HepG2 (cell line): ENCODE data around the gene NDUFB11. TPM values are rescaled to one million over a fixed set of nuclear protein-coding genes. Genes with fewer than 3 reads are reported as not detected.

Experiments
- BHLHE40 ChIP-seq: IDR thresholded peaks from 2 replicates; pipeline ENCODE4 v1.6.1; 2011; ENCODE audit warnings: low read length, improper control_type of control experiment
- FOXK1 ChIP-seq: sonication (generic); formaldehyde crosslinking; IDR thresholded peaks from 2 replicates; pipeline ENCODE4 v1.4.0; 2020; ENCODE audit warnings: low read depth, missing genetic modification reagents, borderline replicate concordance
- FOXO1 ChIP-seq: sonication (generic); formaldehyde crosslinking; IDR thresholded peaks from 2 replicates; pipeline ENCODE4 v1.4.0; 2020; ENCODE audit warnings: missing genetic modification reagents
- GATAD1 ChIP-seq: IDR thresholded peaks from 2 replicates; pipeline ENCODE4 v1.6.1; 2016; ENCODE audit warnings: missing genetic modification reagents, missing compliant biosample characterization
- HCFC1 ChIP-seq: fragments of 150-350 bp; IDR thresholded peaks from 2 replicates; pipeline ENCODE4 v1.6.1; 2014; ENCODE audit warnings: low read depth, low read length
- ISL2 ChIP-seq: sonication (generic); formaldehyde crosslinking; IDR thresholded peaks from 2 replicates; pipeline ENCODE4 v1.5.0; 2020; ENCODE audit warnings: missing genetic modification reagents
- KDM2A ChIP-seq: sonication (generic); formaldehyde crosslinking; IDR thresholded peaks from 2 replicates; pipeline ENCODE4 v1.4.0; 2020; ENCODE audit warnings: low read depth, missing genetic modification reagents, borderline replicate concordance
- MEIS2 ChIP-seq: sonication (generic); formaldehyde crosslinking; IDR thresholded peaks from 2 replicates; pipeline ENCODE4 v1.9.0; 2021; ENCODE audit warnings: mild to moderate bottlenecking, missing genetic modification reagents
- NFKBIZ ChIP-seq: IDR thresholded peaks from 2 replicates; pipeline ENCODE4 v1.6.1; 2018; ENCODE audit warnings: missing genetic modification reagents, missing compliant biosample characterization
- PHF5A ChIP-seq: IDR thresholded peaks from one replicate; pipeline ENCODE4 v1.6.1; 2018; ENCODE audit warnings: low read depth, missing genetic modification reagents; ENCODE audit not compliant: unreplicated experiment
- POLR2AphosphoS5 ChIP-seq: IDR thresholded peaks from 2 replicates; pipeline ENCODE4 v1.6.1; 2012; ENCODE audit warnings: low read depth, low read length
- RFXANK ChIP-seq: IDR thresholded peaks from 2 replicates; pipeline ENCODE4 v1.6.1; 2016
- SUZ12 ChIP-seq: fragments of 150-350 bp; IDR thresholded peaks from 2 replicates; pipeline ENCODE4 v1.6.1; 2014; ENCODE audit warnings: low read depth, low read length
- ZNF205 ChIP-seq: IDR thresholded peaks from 2 replicates; pipeline ENCODE4 v1.6.1; 2018; ENCODE audit warnings: missing biosample characterization, missing genetic modification reagents
- ZNF549 ChIP-seq: sonication (generic); formaldehyde crosslinking; IDR thresholded peaks from 2 replicates; pipeline ENCODE4 v1.5.0; 2020; ENCODE audit warnings: missing genetic modification reagents
- ZNF605 ChIP-seq: sonication (generic); formaldehyde crosslinking; IDR thresholded peaks from 2 replicates; pipeline ENCODE4 v1.8.0; 2022; ENCODE audit warnings: mild to moderate bottlenecking, missing genetic modification reagents
- ZNF816 ChIP-seq: sonication (generic); formaldehyde crosslinking; IDR thresholded peaks from 2 replicates; pipeline ENCODE4 v1.8.0; 2022; ENCODE audit warnings: missing genetic modification reagents, mild to moderate bottlenecking, borderline replicate concordance
- ZNF891 ChIP-seq: sonication (generic); formaldehyde crosslinking; IDR thresholded peaks from 2 replicates; pipeline ENCODE4 v1.5.0; 2020; ENCODE audit warnings: mild to moderate bottlenecking, missing genetic modification reagents
- polyA plus RNA-seq, 8 experiments: library from polyadenylated mRNA; depleted of rRNA in 3 of 8; stranded (reverse) in 7 of 8; unstranded in 1 of 8; fragments of >200 nt; fragmentation: Illumina TruSeq in 4 of 8; extraction: Trizol in 4 of 8; gene quantifications; 2 replicates each; pipeline versions ENCODE4 v1.2.1 to v1.2.3, GENCODE V29; 2011 to 2016; ENCODE audit warnings: low read depth in 4 of 8, missing spikeins in 1 of 8, mixed read lengths in 1 of 8; ENCODE audit not compliant: insufficient read depth in 1 of 8
- total RNA-seq, 5 experiments: library from RNA; depleted of rRNA; stranded (reverse); fragments of >200 nt; fragmentation: Illumina TruSeq; extraction: Trizol; gene quantifications; 2 replicates each; pipeline ENCODE4 v1.2.3, GENCODE V29; 2016; ENCODE audit warnings: low read depth in 1 of 5
- TF ChIP-seq, protein P1 (sequence below): sonication (generic); formaldehyde crosslinking; IDR thresholded peaks from 2 replicates; pipeline ENCODE4 v1.5.0; 2020; ENCODE audit warnings: missing genetic modification reagents
- TF ChIP-seq, protein P2 (sequence below): sonication (generic); formaldehyde crosslinking; IDR thresholded peaks from 2 replicates; pipeline ENCODE4 v1.4.0; 2020; ENCODE audit warnings: missing genetic modification reagents
- TF ChIP-seq, protein P3 (sequence below): sonication (generic); formaldehyde crosslinking; IDR thresholded peaks from 2 replicates; pipeline ENCODE4 v1.4.0; 2020; ENCODE audit warnings: low read depth, mild to moderate bottlenecking, missing genetic modification reagents
- TF ChIP-seq, protein P4 (sequence below): sonication (generic); formaldehyde crosslinking; IDR thresholded peaks from 2 replicates; pipeline ENCODE4 v1.8.1; 2022; ENCODE audit warnings: low read depth, mild to moderate bottlenecking, missing genetic modification reagents
- TF ChIP-seq, protein P5 (sequence below): sonication (generic); formaldehyde crosslinking; IDR thresholded peaks from 2 replicates; pipeline ENCODE4 v1.4.0; 2020; ENCODE audit warnings: missing genetic modification reagents

NDUFB11 gene
- total and polyA plus RNA-seq, 2 of the 13 experiments (the other 11 are each of a cell fraction or from before 2014, with no cell fraction given) = 46.6 to 100 TPM

DNA sequence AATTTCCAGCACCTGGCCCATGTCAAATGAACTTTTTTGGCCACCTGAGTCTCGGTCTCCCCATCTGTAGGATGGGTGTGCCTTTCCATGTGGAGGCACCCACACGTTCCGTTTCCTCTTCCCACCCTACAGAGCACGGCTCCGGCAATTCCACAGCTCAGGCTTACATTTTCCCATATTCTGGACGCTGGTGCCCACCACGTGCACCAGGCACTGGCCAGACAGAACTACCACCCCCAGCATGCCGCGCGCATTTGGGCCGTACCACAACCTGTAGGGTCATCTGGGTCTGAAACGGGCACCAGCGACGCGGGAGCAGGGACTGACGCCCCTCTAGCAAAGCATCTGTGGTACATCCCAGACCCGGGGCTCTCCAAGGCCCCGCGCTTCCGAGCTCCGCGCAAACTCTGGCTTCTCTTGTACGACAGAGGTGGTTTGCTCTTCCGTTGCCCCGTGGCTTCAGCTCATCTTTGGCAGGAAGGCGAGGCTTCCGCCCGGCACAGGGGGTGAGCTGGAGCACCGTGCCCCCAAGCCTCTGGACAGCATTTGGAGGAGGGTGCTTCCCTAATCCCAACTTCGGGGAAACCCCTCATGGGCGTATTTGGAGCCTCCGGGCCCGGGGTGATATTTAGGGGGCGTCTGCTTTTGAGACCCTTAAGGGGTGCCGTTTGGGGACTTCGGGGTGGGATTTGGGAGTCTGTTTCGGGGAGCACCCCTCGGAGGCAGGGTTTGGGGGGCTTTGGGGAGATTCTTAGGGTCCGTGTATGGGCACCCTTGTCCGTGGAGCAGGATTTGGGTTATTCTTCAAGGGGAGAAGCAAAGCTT lies 46.2 kb upstream of the NDUFB11 start (continued):
- TF ChIP-seq, protein P1, sequence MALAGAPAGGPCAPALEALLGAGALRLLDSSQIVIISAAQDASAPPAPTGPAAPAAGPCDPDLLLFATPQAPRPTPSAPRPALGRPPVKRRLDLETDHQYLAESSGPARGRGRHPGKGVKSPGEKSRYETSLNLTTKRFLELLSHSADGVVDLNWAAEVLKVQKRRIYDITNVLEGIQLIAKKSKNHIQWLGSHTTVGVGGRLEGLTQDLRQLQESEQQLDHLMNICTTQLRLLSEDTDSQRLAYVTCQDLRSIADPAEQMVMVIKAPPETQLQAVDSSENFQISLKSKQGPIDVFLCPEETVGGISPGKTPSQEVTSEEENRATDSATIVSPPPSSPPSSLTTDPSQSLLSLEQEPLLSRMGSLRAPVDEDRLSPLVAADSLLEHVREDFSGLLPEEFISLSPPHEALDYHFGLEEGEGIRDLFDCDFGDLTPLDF = 0 out of 2 replicates have a peak, but pooled peaks have one; percentile 36
- peak; percentile 49; the same call in 1 of the 2 replicates for TF ChIP-seq KDM2A (CRISPR knock-in tag)
- no peak for TF ChIP-seq ZNF549 (CRISPR knock-in tag)
- TF ChIP-seq ZNF605 (CRISPR knock-in tag) = peak; percentile 74
- peak; percentile 73 for TF ChIP-seq POLR2AphosphoS5
- peak; percentile 40 for TF ChIP-seq PHF5A (CRISPR knock-in tag)
- TF ChIP-seq, protein P2, sequence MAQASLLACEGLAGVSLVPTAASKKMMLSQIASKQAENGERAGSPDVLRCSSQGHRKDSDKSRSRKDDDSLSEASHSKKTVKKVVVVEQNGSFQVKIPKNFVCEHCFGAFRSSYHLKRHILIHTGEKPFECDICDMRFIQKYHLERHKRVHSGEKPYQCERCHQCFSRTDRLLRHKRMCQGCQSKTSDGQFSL = 0 out of 2 replicates have a peak, but pooled peaks have one; percentile 29
- TF ChIP-seq FOXK1 (CRISPR knock-in tag) = peak; percentile 34; the same call in 1 of the 2 replicates
- TF ChIP-seq ISL2 = peak; percentile 35; the same call in 1 of the 2 replicates
- peak; percentile 36; the same call in 1 of the 2 replicates for TF ChIP-seq GATAD1 (CRISPR knock-in tag)
- TF ChIP-seq ZNF816 = no peak
- TF ChIP-seq, protein P3, sequence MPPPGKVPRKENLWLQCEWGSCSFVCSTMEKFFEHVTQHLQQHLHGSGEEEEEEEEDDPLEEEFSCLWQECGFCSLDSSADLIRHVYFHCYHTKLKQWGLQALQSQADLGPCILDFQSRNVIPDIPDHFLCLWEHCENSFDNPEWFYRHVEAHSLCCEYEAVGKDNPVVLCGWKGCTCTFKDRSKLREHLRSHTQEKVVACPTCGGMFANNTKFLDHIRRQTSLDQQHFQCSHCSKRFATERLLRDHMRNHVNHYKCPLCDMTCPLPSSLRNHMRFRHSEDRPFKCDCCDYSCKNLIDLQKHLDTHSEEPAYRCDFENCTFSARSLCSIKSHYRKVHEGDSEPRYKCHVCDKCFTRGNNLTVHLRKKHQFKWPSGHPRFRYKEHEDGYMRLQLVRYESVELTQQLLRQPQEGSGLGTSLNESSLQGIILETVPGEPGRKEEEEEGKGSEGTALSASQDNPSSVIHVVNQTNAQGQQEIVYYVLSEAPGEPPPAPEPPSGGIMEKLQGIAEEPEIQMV (CRISPR knock-in tag) = 0 out of 2 replicates have a peak, but pooled peaks have one; percentile 32
- TF ChIP-seq ZNF205 = no peak
- no peak for TF ChIP-seq NFKBIZ (CRISPR knock-in tag)
- TF ChIP-seq BHLHE40 = peak; percentile 97
- peak; percentile 89 for TF ChIP-seq HCFC1
- no peak for TF ChIP-seq MEIS2
- no peak for TF ChIP-seq FOXO1 (CRISPR knock-in tag)
- peak; percentile 55 for TF ChIP-seq SUZ12
- TF ChIP-seq, protein P4, sequence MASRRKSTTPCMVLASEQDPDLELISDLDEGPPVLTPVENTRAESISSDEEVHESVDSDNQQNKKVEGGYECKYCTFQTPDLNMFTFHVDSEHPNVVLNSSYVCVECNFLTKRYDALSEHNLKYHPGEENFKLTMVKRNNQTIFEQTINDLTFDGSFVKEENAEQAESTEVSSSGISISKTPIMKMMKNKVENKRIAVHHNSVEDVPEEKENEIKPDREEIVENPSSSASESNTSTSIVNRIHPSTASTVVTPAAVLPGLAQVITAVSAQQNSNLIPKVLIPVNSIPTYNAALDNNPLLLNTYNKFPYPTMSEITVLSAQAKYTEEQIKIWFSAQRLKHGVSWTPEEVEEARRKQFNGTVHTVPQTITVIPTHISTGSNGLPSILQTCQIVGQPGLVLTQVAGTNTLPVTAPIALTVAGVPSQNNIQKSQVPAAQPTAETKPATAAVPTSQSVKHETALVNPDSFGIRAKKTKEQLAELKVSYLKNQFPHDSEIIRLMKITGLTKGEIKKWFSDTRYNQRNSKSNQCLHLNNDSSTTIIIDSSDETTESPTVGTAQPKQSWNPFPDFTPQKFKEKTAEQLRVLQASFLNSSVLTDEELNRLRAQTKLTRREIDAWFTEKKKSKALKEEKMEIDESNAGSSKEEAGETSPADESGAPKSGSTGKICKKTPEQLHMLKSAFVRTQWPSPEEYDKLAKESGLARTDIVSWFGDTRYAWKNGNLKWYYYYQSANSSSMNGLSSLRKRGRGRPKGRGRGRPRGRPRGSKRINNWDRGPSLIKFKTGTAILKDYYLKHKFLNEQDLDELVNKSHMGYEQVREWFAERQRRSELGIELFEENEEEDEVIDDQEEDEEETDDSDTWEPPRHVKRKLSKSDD (CRISPR knock-in tag) = no peak
- TF ChIP-seq RFXANK (CRISPR knock-in tag) = no peak
- TF ChIP-seq, protein P5, sequence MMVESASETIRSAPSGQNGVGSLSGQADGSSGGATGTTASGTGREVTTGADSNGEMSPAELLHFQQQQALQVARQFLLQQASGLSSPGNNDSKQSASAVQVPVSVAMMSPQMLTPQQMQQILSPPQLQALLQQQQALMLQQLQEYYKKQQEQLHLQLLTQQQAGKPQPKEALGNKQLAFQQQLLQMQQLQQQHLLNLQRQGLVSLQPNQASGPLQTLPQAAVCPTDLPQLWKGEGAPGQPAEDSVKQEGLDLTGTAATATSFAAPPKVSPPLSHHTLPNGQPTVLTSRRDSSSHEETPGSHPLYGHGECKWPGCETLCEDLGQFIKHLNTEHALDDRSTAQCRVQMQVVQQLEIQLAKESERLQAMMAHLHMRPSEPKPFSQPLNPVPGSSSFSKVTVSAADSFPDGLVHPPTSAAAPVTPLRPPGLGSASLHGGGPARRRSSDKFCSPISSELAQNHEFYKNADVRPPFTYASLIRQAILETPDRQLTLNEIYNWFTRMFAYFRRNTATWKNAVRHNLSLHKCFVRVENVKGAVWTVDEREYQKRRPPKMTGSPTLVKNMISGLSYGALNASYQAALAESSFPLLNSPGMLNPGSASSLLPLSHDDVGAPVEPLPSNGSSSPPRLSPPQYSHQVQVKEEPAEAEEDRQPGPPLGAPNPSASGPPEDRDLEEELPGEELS (CRISPR knock-in tag) = no peak
- TF ChIP-seq ZNF891 (CRISPR knock-in tag) = no peak
